ENCODE results near the gene UTP25. TPM values are rescaled to one million over a fixed set of nuclear protein-coding genes. Genes with fewer than 3 reads are reported as not detected.

UTP25 gene
- total RNA-seq, 1 experiment from 2014 or later: 14.3 TPM

GRCh38 chr1:209807509-209807908 lies 20.3 kb upstream of the UTP25 start:
- ATAC-seq: no peak
- Histone ChIP-seq H3K4me3 (ENCODE audit: low read length) (peak overlapping the region; percentile 9; the same call in 1 of the 2 replicates), H3K27ac (ENCODE audit: low read length) (peak overlapping the region; percentile 84)

GRCh38 chr1:209808059-209808581 lies 19.7 kb upstream of the UTP25 start:
- Histone ChIP-seq H3K79me2 (ENCODE audit: low read length) (peaks cover 34% of the 10 kb centered on the region), H4K20me1 (ENCODE audit: low read length) (peaks cover 24% of the 10 kb centered on the region), H2AFZ (ENCODE audit: low read length) (no peak overlapping the region), H3K4me2 (ENCODE audit: low read length) (peak overlapping the region; percentile 91), H3K27ac (ENCODE audit: low read length) (peak overlapping the region; percentile 90), H3K36me3 (ENCODE audit: low read depth, low read length) (no peaks in the 10 kb centered on the region), H3K4me1 (ENCODE audit: insufficient read depth, low read length) (peaks cover 58% of the 10 kb centered on the region), H3K27me3 (ENCODE audit: low read length) (no peaks in the 10 kb centered on the region), H3F3A (ENCODE audit: low read length, unreplicated experiment) (no peaks in the 10 kb centered on the region), H3K9me3 (ENCODE audit: low read length) (no peaks in the 10 kb centered on the region), H3K9ac (ENCODE audit: low read length) (peak overlapping the region; percentile 26; the same call in 1 of the 2 replicates), H3K9me2 (replicated peaks; ENCODE audit: low read length) (no peaks in the 10 kb centered on the region), H3K4me3 (ENCODE audit: low read length) (no peak overlapping the region)
- ATAC-seq (peak; percentile 68), DNase-seq (peak; percentile 99)
- POLR2A ChIA-PET (ENCODE audit: unreplicated experiment): interaction anchor here (0.6 to 0.8 kb wide), 3 partner anchors 12 to 155 kb away, joined by 5 to 13 read pairs (median 5); no protein-coding TSS in a partner anchor
- intact Hi-C loops (cut with micrococcal nuclease): no loop called here
- CTCF ChIA-PET: interaction anchor here (0.6 to 1.3 kb wide), 3 partner anchors 15 to 42 kb away, joined by 3 to 10 read pairs (median 6); no protein-coding TSS in a partner anchor
- TF ChIP-seq CTCF (conservative IDR thresholded peaks at IDR 0.05; ENCODE audit: low read depth, low read length) (no peak), EZH2phosphoT487 (IDR thresholded peaks at IDR 0.05; ENCODE audit: borderline replicate concordance, low read length) (no peak), EZH2 (IDR thresholded peaks at IDR 0.05; ENCODE audit: low read length, unreplicated experiment) (no peak)
- BruUV-seq (replicated peaks): no TSS peak

More at GRCh38 chr1:209807509-209807908, 20.3 kb upstream of the UTP25 start:
- Histone ChIP-seq H3K4me1 (ENCODE audit: insufficient read depth, low read length) (peaks cover 58% of the 10 kb centered on the region), H4K20me1 (ENCODE audit: low read length) (peaks cover 30% of the 10 kb centered on the region), H3K9me3 (ENCODE audit: low read length) (no peaks in the 10 kb centered on the region), H3F3A (ENCODE audit: low read length, unreplicated experiment) (no peaks in the 10 kb centered on the region), H3K9ac (ENCODE audit: low read length) (peak overlapping the region; percentile 26; the same call in 1 of the 2 replicates), H3K9me2 (replicated peaks; ENCODE audit: low read length) (no peaks in the 10 kb centered on the region), H3K27me3 (ENCODE audit: low read length) (no peaks in the 10 kb centered on the region), H2AFZ (ENCODE audit: low read length) (no peak overlapping the region), H3K36me3 (ENCODE audit: low read depth, low read length) (no peaks in the 10 kb centered on the region; the same call in 1 of the 2 replicates), H3K79me2 (ENCODE audit: low read length) (peaks cover 40% of the 10 kb centered on the region), H3K4me2 (ENCODE audit: low read length) (peak overlapping the region; percentile 91)
- intact Hi-C loops (cut with micrococcal nuclease): no loop called here
- no peak for TF ChIP-seq EZH2 (IDR thresholded peaks at IDR 0.05; ENCODE audit: low read length, unreplicated experiment)
- DNase-seq: no peak
- BruUV-seq (replicated peaks): no TSS peak
- ChIA-PET CTCF (interaction anchor here (0.6 to 1.3 kb wide), 3 partner anchors 16 to 43 kb away, joined by 3 to 10 read pairs (median 6); no protein-coding TSS in a partner anchor), POLR2A (ENCODE audit: unreplicated experiment) (interaction anchor here (0.5 to 0.6 kb wide), 2 partner anchors 132 to 156 kb away, joined by 6 to 13 read pairs; no protein-coding TSS in a partner anchor)

- ATAC-seq: no peak
- Histone ChIP-seq H3K27me3 (ENCODE audit: low read length) (no peaks in the 10 kb centered on the region), H4K20me1 (ENCODE audit: low read length) (peaks cover 10% of the 10 kb centered on the region; the same call in 1 of the 2 replicates), H3K4me3 (ENCODE audit: low read length) (no peak overlapping the region), H3K36me3 (ENCODE audit: low read depth, low read length) (no peaks in the 10 kb centered on the region), H3K27ac (ENCODE audit: low read length) (peak overlapping the region; percentile 90), H3K9ac (ENCODE audit: low read length) (peak overlapping the region; percentile 53), H3K79me2 (ENCODE audit: low read length) (peaks cover 19% of the 10 kb centered on the region), H3F3A (ENCODE audit: low read length, unreplicated experiment) (no peaks in the 10 kb centered on the region), H3K9me3 (ENCODE audit: low read length) (no peaks in the 10 kb centered on the region), H2AFZ (ENCODE audit: low read length) (0 out of 2 replicates have a peak overlapping the region, but pooled peaks have one; percentile 16), H3K4me2 (ENCODE audit: low read length) (peak overlapping the region; percentile 33), H3K4me1 (ENCODE audit: insufficient read depth, low read length) (peaks cover 46% of the 10 kb centered on the region), H3K9me2 (replicated peaks; ENCODE audit: low read length) (no peaks in the 10 kb centered on the region)
- no peak for TF ChIP-seq EZH2 (IDR thresholded peaks at IDR 0.05; ENCODE audit: low read length, unreplicated experiment)
- no peak for TF ChIP-seq EZH2phosphoT487 (IDR thresholded peaks at IDR 0.05; ENCODE audit: borderline replicate concordance, low read length)
- TF ChIP-seq CTCF (conservative IDR thresholded peaks at IDR 0.05; ENCODE audit: low read depth, low read length): no peak
- ChIA-PET POLR2A (ENCODE audit: unreplicated experiment) (no interaction called here), CTCF (no interaction called here)
- peak; percentile 79 for DNase-seq
- no TSS peak for BruUV-seq (replicated peaks)
- intact Hi-C loops (cut with micrococcal nuclease): no loop called here
Measured at GRCh38 chr1:209809611-209810010, 18.2 kb upstream of the UTP25 start.
